ENCODE measurements around the gene LANCL1. TPM values are rescaled to one million over a fixed set of nuclear protein-coding genes. Genes with fewer than 3 reads are reported as not detected.

The LANCL1 gene
- total RNA-seq (2014; rRNA removed): 41.8 and 53.8 TPM in 2 replicates
- 15.8 TPM for polyA plus RNA-seq (2012)

- DNase-seq (ENCODE audit: low read depth): peak; percentile 88
Measured at GRCh38 chr2:210476194-210477128, at the start of gene LANCL1. Gene LANCL1, minus strand, starts transcription at chr2:210476759. Its CDS starts 363 bp downstream, at chr2:210476396.

GRCh38 chr2:210524533-210524932 is 48.0 kb upstream of the LANCL1 start:
- DNase-seq (ENCODE audit: low read depth): no peak

GRCh38 chr2:210523650-210524289 is 47.2 kb upstream of the LANCL1 start:
- DNase-seq (ENCODE audit: low read depth): no peak

GRCh38 chr2:210522399-210522798 is 45.8 kb upstream of the LANCL1 start:
- no peak for DNase-seq (ENCODE audit: low read depth)

GRCh38 chr2:210519594-210519993 is 43.0 kb upstream of the LANCL1 start:
- DNase-seq (ENCODE audit: low read depth): peak; percentile 28

GRCh38 chr2:210517264-210517663 is 40.7 kb upstream of the LANCL1 start:
- DNase-seq (ENCODE audit: low read depth): no peak

- DNase-seq (ENCODE audit: low read depth): no peak
Measured at GRCh38 chr2:210515911-210516310, 39.4 kb upstream of the LANCL1 start.

GRCh38 chr2:210503725-210504191 is 27.2 kb upstream of the LANCL1 start:
- peak; percentile 50 for DNase-seq (ENCODE audit: low read depth)

GRCh38 chr2:210503001-210503623 is 26.6 kb upstream of the LANCL1 start:
- DNase-seq (ENCODE audit: low read depth): peak; percentile 68

GRCh38 chr2:210496512-210496911 is 20.0 kb upstream of the LANCL1 start:
- DNase-seq (ENCODE audit: low read depth): no peak

GRCh38 chr2:210493528-210493927 is 17.0 kb upstream of the LANCL1 start:
- no peak for DNase-seq (ENCODE audit: low read depth)

GRCh38 chr2:210481601-210482175 is 5.1 kb upstream of the LANCL1 start:
- no peak for DNase-seq (ENCODE audit: low read depth)

GRCh38 chr2:210480764-210481163 is 4.2 kb upstream of the LANCL1 start:
- DNase-seq (ENCODE audit: low read depth): no peak

- DNase-seq (ENCODE audit: low read depth): no peak
Measured at GRCh38 chr2:210480079-210480478, 3.5 kb upstream of the LANCL1 start.

- DNase-seq (ENCODE audit: low read depth): no peak
Measured at GRCh38 chr2:210478661-210479060, 2.1 kb upstream of the LANCL1 start.

GRCh38 chr2:210477496-210477895 is 937 bp upstream of the LANCL1 start:
- DNase-seq (ENCODE audit: low read depth): peak; percentile 76

- DNase-seq (ENCODE audit: low read depth): no peak
Measured at GRCh38 chr2:210475706-210476105, 853 bp downstream of the LANCL1 start.

GRCh38 chr2:210474776-210475175 is 1.8 kb downstream of the LANCL1 start:
- DNase-seq (ENCODE audit: low read depth): no peak

- DNase-seq (ENCODE audit: low read depth): no peak
Measured at GRCh38 chr2:210461401-210461800, 15.2 kb downstream of the LANCL1 start.

- DNase-seq (ENCODE audit: low read depth): no peak
Measured at GRCh38 chr2:210460322-210461227, 16.0 kb downstream of the LANCL1 start.

GRCh38 chr2:210459880-210460279 is 16.7 kb downstream of the LANCL1 start:
- no peak for DNase-seq (ENCODE audit: low read depth)
